Endothelial cell of umbilical vein (primary cell): ENCODE measurements around the gene SMARCD3. TPM values are rescaled to one million over a fixed set of nuclear protein-coding genes. Genes with fewer than 3 reads are reported as not detected.

Experiments
- BruUV-seq: library from RNA; stranded (reverse); fragments of 400-500 nt; replicated peaks from 2 replicates; lab custom pipeline; 2021; lab: Mats Ljungman, UMichigan
- CTCF ChIA-PET: fragments of 300-600, 350-600 bp; sonication (Branson Sonifier 250); formaldehyde crosslinking; loops from one replicate; lab custom pipeline; 2021; ENCODE audit warnings: antibody characterized with exemption, inconsistent platforms; lab: Charles Lee
- POLR2A ChIA-PET: fragments of 300-600, 350-600 bp; sonication (Branson Sonifier 250); formaldehyde crosslinking; loops from one replicate; lab custom pipeline; 2021; ENCODE audit warnings: antibody characterized with exemption, inconsistent platforms; lab: Charles Lee
- DNase-seq: peaks from one replicate; pipeline ENCODE4 v3.0.0-alpha.2; 2011; ENCODE audit warnings: low read depth, low spot score
- FAIRE-seq: peaks from 2 replicates; lab custom pipeline; 2011; peaks lifted over from hg19 to GRCh38; lab: Jason Lieb, UNC
- H2AFZ ChIP-seq: 2 replicates; pipeline ENCODE4 v1.6.0; 2012; ENCODE audit warnings: low read depth, low read length, control low read depth, inconsistent platforms
- H3K27ac ChIP-seq: 2 replicates; pipeline ENCODE4 v1.5.1; 2011; ENCODE audit warnings: low read depth, mild to moderate bottlenecking, control low read depth, low read length, moderate library complexity; ENCODE audit not compliant: insufficient read depth
- H3K27me3 ChIP-seq, 2 experiments: 2 replicates each; pipeline versions ENCODE4 v1.6.0 to v1.6.1; 2011; ENCODE audit warnings: low read length in 2 of 2, mixed read lengths in 1 of 2; ENCODE audit not compliant: control insufficient read depth in 2 of 2, insufficient read depth in 2 of 2
- H3K36me3 ChIP-seq, 2 experiments: 2 replicates in 1 of 2; 3 replicates in 1 of 2; pipeline ENCODE4 v1.5.1; 2011; ENCODE audit warnings: low read length in 2 of 2, mild to moderate bottlenecking in 1 of 2, moderate library complexity in 1 of 2; ENCODE audit not compliant: control insufficient read depth in 2 of 2, insufficient read depth in 2 of 2; ENCODE audit errors: extremely low read depth in 1 of 2
- H3K4me1 ChIP-seq: 3 replicates; pipeline ENCODE4 v1.5.1; 2011; ENCODE audit warnings: mild to moderate bottlenecking, low read length; ENCODE audit not compliant: control insufficient read depth, insufficient read depth; ENCODE audit errors: extremely low read depth
- H3K4me2 ChIP-seq: 2 replicates; pipeline ENCODE4 v1.6.1; 2011; ENCODE audit warnings: low read length, control low read depth, mixed read lengths; ENCODE audit not compliant: insufficient read depth
- H3K4me3 ChIP-seq, 3 experiments: fragments of 200-600 bp in 1 of 3; sonication (generic), shearing (Covaris generic) in 1 of 3; replicated peaks in 1 of 3; 2 replicates each; pipeline ENCODE4 v1.5.1; 2011 to 2016; ENCODE audit warnings: control low read depth in 3 of 3, low read length in 3 of 3, mild to moderate bottlenecking in 2 of 3, inconsistent platforms in 1 of 3, low read depth in 1 of 3, moderate library complexity in 1 of 3; ENCODE audit not compliant: insufficient read depth in 1 of 3
- H3K79me2 ChIP-seq: 2 replicates; pipeline ENCODE4 v1.6.0; 2012; ENCODE audit warnings: low read length, inconsistent platforms; ENCODE audit not compliant: control insufficient read depth, insufficient read depth
- H3K9ac ChIP-seq: replicated peaks from 2 replicates; pipeline ENCODE3; 2011; ENCODE audit warnings: low read length, control low read depth; ENCODE audit not compliant: insufficient read depth; ENCODE audit errors: extremely low read depth
- H3K9me1 ChIP-seq: replicated peaks from 3 replicates; pipeline ENCODE4 v1.6.0; 2011; ENCODE audit warnings: mild to moderate bottlenecking, low read length; ENCODE audit not compliant: control insufficient read depth, insufficient read depth; ENCODE audit errors: extremely low read depth
- H3K9me3 ChIP-seq: replicated peaks from 2 replicates; pipeline ENCODE4 v1.5.1; 2012; ENCODE audit warnings: low read length, inconsistent platforms; ENCODE audit not compliant: control insufficient read depth, insufficient read depth
- H4K20me1 ChIP-seq: replicated peaks from 2 replicates; pipeline ENCODE3; 2011; ENCODE audit warnings: mild to moderate bottlenecking, low read length; ENCODE audit not compliant: control insufficient read depth, insufficient read depth; ENCODE audit errors: extremely low read depth
- CTCF ChIP-seq, 2 donors: IDR thresholded peaks; 1 replicate in 1 of 2; 2 replicates in 1 of 2; pipeline ENCODE4 v1.5.1; 2011; ENCODE audit warnings: low read length in 2 of 2, mild to moderate bottlenecking in 2 of 2, moderate library complexity in 2 of 2, control low read depth in 1 of 2, inconsistent platforms in 1 of 2, low read depth in 1 of 2; ENCODE audit not compliant: insufficient read depth in 1 of 2; ENCODE audit errors: extremely low read depth in 1 of 2
- EZH2 ChIP-seq: IDR thresholded peaks from 2 replicates; pipeline ENCODE4 v1.6.1; 2012; ENCODE audit warnings: borderline replicate concordance, low read depth, mild to moderate bottlenecking, moderate library complexity, low read length, inconsistent platforms; ENCODE audit not compliant: severe bottlenecking
- FOS ChIP-seq: IDR thresholded peaks from 2 replicates; pipeline ENCODE4 v1.6.1; 2011; ENCODE audit warnings: mild to moderate bottlenecking, low read length, moderate library complexity, borderline replicate concordance; ENCODE audit not compliant: insufficient read depth
- GATA2 ChIP-seq: IDR thresholded peaks from 2 replicates; pipeline ENCODE4 v1.7.0; 2011; ENCODE audit warnings: low read depth, mild to moderate bottlenecking, moderate library complexity, mixed read lengths, low read length; ENCODE audit not compliant: insufficient read length, insufficient read depth
- JUN ChIP-seq: IDR thresholded peaks from 2 replicates; pipeline ENCODE4 v1.6.1; 2011; ENCODE audit warnings: borderline replicate concordance, low read depth; ENCODE audit not compliant: insufficient read length, insufficient read depth
- MAX ChIP-seq: IDR thresholded peaks from 2 replicates; pipeline ENCODE4 v1.6.1; 2011; ENCODE audit not compliant: insufficient read depth, insufficient read length
- POLR2A ChIP-seq: IDR thresholded peaks from 2 replicates; pipeline ENCODE4 v1.6.1; 2012; ENCODE audit warnings: low read depth, mild to moderate bottlenecking, control low read depth, low read length
- POLR2AphosphoS5 ChIP-seq: IDR thresholded peaks from 2 replicates; pipeline ENCODE4 v1.6.1; 2012; ENCODE audit warnings: low read depth, mild to moderate bottlenecking, control low read depth, low read length, moderate library complexity; ENCODE audit not compliant: insufficient read depth
- dilution Hi-C: fragments of 300-500 bp; cut with MboI; formaldehyde crosslinking; loops from one replicate; pipeline ENCODE4 v1.15.0; 2019; ENCODE audit warnings: low sequenced_read_pairs; ENCODE audit not compliant: extremely low pct_ligation_motif_present
- intact Hi-C: fragments of 100-400 bp; cut with micrococcal nuclease; formaldehyde crosslinking; loops from one replicate; pipeline ENCODE4 v1.10.0; 2022
- polyA plus RNA-seq, 4 experiments: library from polyadenylated mRNA; depleted of rRNA in 3 of 4; stranded (reverse) in 3 of 4; unstranded in 1 of 4; fragments of >200 nt; gene quantifications; 2 replicates each; pipeline versions ENCODE4 v1.2.1 to v1.2.3, GENCODE V29; 2011 to 2012; ENCODE audit warnings: missing spikeins in 1 of 4
- total RNA-seq: library from RNA; stranded (reverse); gene quantifications from 2 replicates; pipeline ENCODE4 v1.2.3, GENCODE V29; 2021

SMARCD3 gene
- total and polyA plus RNA-seq, 2 donors (not counting 3 experiments of a cell fraction or from before 2014, with no cell fraction given) = 6.1 to 8.5 TPM

DNA sequence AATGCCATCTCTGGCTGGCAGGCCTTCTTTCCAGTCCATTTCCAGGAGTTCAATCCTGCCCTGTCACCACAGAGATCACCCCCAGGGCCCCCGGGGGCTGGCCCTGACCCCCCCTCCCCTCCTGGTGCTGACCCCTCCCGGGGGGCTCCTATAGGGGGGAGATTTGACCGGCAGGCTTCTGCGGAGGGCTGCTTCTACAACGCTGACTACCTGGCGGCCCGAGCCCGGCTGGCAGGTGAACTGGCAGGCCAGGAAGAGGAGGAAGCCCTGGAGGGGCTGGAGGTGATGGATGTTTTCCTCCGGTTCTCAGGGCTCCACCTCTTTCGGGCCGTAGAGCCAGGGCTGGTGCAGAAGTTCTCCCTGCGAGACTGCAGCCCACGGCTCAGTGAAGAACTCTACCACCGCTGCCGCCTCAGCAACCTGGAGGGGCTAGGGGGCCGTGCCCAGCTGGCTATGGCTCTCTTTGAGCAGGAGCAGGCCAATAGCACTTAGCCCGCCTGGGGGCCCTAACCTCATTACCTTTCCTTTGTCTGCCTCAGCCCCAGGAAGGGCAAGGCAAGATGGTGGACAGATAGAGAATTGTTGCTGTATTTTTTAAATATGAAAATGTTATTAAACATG lies 10.2 kb downstream of the SMARCD3 start:
- H3K9me3 ChIP-seq = no peaks in the 10 kb centered on the region
- intact Hi-C loops (no loop called here), dilution Hi-C loops (no loop called here)
- FAIRE-seq (no peak), DNase-seq (no peak)
- H3K79me2 ChIP-seq = peaks cover 31% of the 10 kb centered on the region
- no peak overlapping the region for H3K4me2 ChIP-seq
- no peaks in the 10 kb centered on the region for H3K9me1 ChIP-seq
- ChIA-PET POLR2A (no interaction called here), CTCF (no interaction called here)
- H2AFZ ChIP-seq = no peak overlapping the region
- H3K27ac ChIP-seq = no peak overlapping the region
- no peak overlapping the region for H3K9ac ChIP-seq
- H3K4me3 ChIP-seq = no peak overlapping the region
- no peaks in the 10 kb centered on the region for H3K27me3 ChIP-seq
- no TSS peak for BruUV-seq
- H3K4me1 ChIP-seq = peaks cover 8% of the 10 kb centered on the region
- peaks cover 3 to 37% of the 10 kb centered on the region in 2 experiments for H3K36me3 ChIP-seq
- TF ChIP-seq EZH2 = no peak
- TF ChIP-seq JUN = no peak
- TF ChIP-seq GATA2 = no peak
- TF ChIP-seq POLR2A = no peak
- TF ChIP-seq CTCF (IDR thresholded peaks at IDR 0.05; ENCODE audit: extremely low read depth in 1 of 2, insufficient read depth in 1 of 2, low read depth in 1 of 2, low read length in 2 of 2) = no peak
- no peak for TF ChIP-seq MAX
- no peak for TF ChIP-seq POLR2AphosphoS5
- no peak for TF ChIP-seq FOS
- no peaks in the 10 kb centered on the region for H4K20me1 ChIP-seq
